Peyer's patch (tissue), 4 donors: Measurements from ENCODE around the gene CLSTN1. TPM values are rescaled to one million over a fixed set of nuclear protein-coding genes. Genes with fewer than 3 reads are reported as not detected.

ENCODE experiments used
- DNase-seq, 3 donors: peaks; one replicate each; pipeline ENCODE4 v3.0.0-alpha.2; 2017 to 2019
- H3K27ac ChIP-seq, 4 donors: fragments of 200-600 bp; sonication (generic); one replicate each; pipeline ENCODE4 v1.5.1; 2016 to 2019
- H3K27me3 ChIP-seq, 2 donors: fragments of 200-600 bp; sonication (generic); one replicate each; pipeline ENCODE4 v1.5.1; 2019
- H3K36me3 ChIP-seq, 3 donors: fragments of 200-600 bp; sonication (generic); one replicate each; pipeline ENCODE4 v1.5.1; 2016 to 2019
- H3K4me1 ChIP-seq, 4 donors: fragments of 200-600 bp; sonication (generic); one replicate each; pipeline ENCODE4 v1.5.1; 2016 to 2019
- H3K4me3 ChIP-seq, 4 donors: fragments of 200-600 bp; sonication (generic); 1 replicate in 3 of 4; 2 replicates in 1 of 4; pipeline ENCODE4 v1.5.1; 2016 to 2019; ENCODE audit warnings: mild to moderate bottlenecking in 1 of 4
- H3K9me3 ChIP-seq, 4 donors: fragments of 200-600 bp; sonication (generic); one replicate each; pipeline ENCODE4 v1.5.1; 2016 to 2019; ENCODE audit warnings: mild to moderate bottlenecking in 1 of 4
- CTCF ChIP-seq, 6 experiments: fragments of 450-650 bp in 4 of 6; fragments of 200-600 bp in 2 of 6; sonication (generic) in 1 of 6; IDR thresholded peaks; one replicate each; pipeline ENCODE4 v1.5.1; 2017 to 2019; ENCODE audit warnings: antibody characterized with exemption in 6 of 6, mild to moderate bottlenecking in 3 of 6, moderate library complexity in 1 of 6
- POLR2A ChIP-seq, 2 donors: fragments of 450-650 bp; IDR thresholded peaks; one replicate each; pipeline ENCODE4 v1.5.1; 2017; ENCODE audit warnings: antibody characterized with exemption in 2 of 2, mild to moderate bottlenecking in 2 of 2, moderate library complexity in 2 of 2
- total RNA-seq, 4 donors: library from RNA; depleted of rRNA; stranded (reverse); fragments of >200 nt; gene quantifications; one replicate each; pipeline ENCODE4 v1.1.0, GENCODE V29; 2016

Gene CLSTN1
- total RNA-seq, 4 donors from 2014 or later, result 47.9 to 107 (median 103) TPM

DNA sequence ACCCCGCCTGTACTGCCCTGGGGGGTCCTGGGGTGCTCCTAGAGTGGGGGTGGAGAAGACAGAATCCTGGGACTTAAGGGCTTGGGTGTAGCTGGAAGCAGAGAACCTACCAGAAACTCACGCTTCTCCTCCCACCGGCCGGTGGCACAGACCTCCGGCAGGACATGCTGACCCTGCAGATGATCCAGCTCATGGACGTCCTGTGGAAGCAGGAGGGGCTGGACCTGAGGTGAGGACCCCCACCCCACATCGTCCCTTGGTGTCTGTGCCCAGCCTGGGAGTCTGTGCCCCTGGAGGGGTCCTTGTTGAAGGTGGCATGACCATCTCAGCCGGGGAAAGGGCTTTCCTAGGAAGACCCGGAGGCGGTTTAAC, 101.4 kb downstream of the CLSTN1 start:
- no peak for DNase-seq
- no peak for TF ChIP-seq POLR2A (IDR thresholded peaks at IDR 0.05)
- TF ChIP-seq CTCF (IDR thresholded peaks at IDR 0.05), result no peak

DNA sequence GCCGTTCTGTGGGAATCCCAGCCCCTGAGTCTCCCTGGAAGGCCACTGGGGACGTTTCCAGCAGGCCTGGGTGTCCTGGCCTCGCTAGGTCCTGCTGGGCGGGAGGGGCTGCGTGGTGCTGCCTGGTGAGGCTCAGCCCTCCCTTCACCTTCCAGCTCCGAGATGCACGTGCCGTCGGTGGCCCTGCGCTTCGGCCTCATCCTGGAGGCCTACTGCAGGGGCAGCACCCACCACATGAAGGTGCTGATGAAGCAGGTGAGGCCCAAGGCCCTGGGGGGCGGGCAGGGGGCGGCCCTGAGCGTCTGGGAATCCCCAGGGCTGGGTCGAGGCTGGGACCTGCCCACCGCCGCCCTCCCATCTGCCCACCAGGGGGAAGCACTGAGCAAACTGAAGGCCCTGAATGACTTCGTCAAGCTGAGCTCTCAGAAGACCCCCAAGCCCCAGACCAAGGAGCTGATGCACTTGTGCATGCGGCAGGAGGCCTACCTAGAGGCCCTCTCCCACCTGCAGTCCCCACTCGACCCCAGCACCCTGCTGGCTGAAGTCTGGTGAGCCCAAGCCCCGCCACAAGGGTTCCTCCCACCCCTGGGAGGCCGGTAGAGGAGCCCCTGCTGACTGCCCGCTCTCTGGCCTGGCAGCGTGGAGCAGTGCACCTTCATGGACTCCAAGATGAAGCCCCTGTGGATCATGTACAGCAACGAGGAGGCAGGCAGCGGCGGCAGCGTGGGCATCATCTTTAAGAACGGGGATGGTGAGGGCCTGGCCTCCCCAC, 102.0 kb downstream of the CLSTN1 start:
- peak; percentile 47 to 83 (median 54) for TF ChIP-seq CTCF (IDR thresholded peaks at IDR 0.05)
- no peak for TF ChIP-seq POLR2A (IDR thresholded peaks at IDR 0.05)
- Histone ChIP-seq H3K9me3 (no peaks in the 10 kb centered on the region), H3K4me3 (no peak overlapping the region), H3K27me3 (no peaks in the 10 kb centered on the region), H3K4me1 (peaks cover 0 to 44% (median 17%) of the 10 kb centered on the region in 4 donors), H3K36me3 (peaks cover 0 to 48% (median 0%) of the 10 kb centered on the region in 3 donors), H3K27ac (peak overlapping the region in 1 of 4 donors; percentile 93)
- DNase-seq, result peak in 2 of 3 donors; percentile 68 to 78

More for the DNA sequence above, 101.4 kb downstream of the CLSTN1 start:
- Histone ChIP-seq H3K9me3 (no peaks in the 10 kb centered on the region), H3K36me3 (peaks cover 0 to 53% (median 0%) of the 10 kb centered on the region in 3 donors), H3K4me3 (no peak overlapping the region), H3K27me3 (no peaks in the 10 kb centered on the region), H3K27ac (peak overlapping the region in 1 of 4 donors; percentile 93), H3K4me1 (peaks cover 0 to 40% (median 16%) of the 10 kb centered on the region in 4 donors)

- H3K27ac ChIP-seq, result peak overlapping the region in 1 of 4 donors; percentile 93
- peaks cover 0 to 52% (median 19%) of the 10 kb centered on the region in 4 donors for H3K4me1 ChIP-seq
- H3K36me3 ChIP-seq, result peaks cover 0 to 42% (median 0%) of the 10 kb centered on the region in 3 donors
- TF ChIP-seq CTCF (IDR thresholded peaks at IDR 0.05) (no peak), POLR2A (IDR thresholded peaks at IDR 0.05) (no peak)
- no peaks in the 10 kb centered on the region for H3K9me3 ChIP-seq
- H3K27me3 ChIP-seq, result no peaks in the 10 kb centered on the region
- no peak overlapping the region for H3K4me3 ChIP-seq
- DNase-seq, result no peak
Measured at GRCh38 chr1:9720785-9721605, 102.8 kb downstream of the CLSTN1 start.

DNA sequence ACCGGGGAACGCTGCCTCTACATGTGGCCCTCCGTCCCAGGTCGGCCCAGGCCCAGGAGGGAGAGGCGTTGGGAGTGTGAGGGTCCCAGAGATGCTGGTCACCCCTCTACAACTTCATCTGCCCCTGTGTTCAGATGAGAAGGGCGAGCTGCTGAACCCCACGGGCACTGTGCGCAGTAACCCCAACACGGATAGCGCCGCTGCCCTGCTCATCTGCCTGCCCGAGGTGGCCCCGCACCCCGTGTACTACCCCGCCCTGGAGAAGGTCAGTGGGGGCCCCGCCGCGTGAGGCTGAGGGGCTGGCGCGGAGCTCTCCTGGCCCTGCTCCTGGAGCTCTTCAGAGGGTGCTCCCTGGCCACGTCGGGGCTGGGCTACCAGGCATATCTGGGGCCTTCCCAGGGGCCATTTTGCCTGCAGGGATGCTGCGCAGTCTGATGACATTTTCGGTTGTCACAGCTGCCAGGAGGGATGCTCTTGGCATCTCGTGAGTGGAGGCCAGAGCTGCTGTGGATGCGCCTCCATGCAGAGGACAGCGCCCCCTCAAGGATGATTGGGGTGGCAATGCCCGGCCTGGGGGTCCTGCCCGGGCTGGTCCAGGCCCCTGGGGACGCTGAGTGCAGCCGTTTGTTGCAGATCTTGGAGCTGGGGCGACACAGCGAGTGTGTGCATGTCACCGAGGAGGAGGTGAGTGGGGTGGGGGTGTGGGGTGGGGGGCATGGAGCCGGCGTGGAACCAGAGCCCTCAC, 103.6 kb downstream of the CLSTN1 start:
- H3K36me3 ChIP-seq, result peaks cover 0 to 42% (median 0%) of the 10 kb centered on the region in 3 donors
- TF ChIP-seq CTCF (IDR thresholded peaks at IDR 0.05) (no peak), POLR2A (IDR thresholded peaks at IDR 0.05) (no peak)
- no peak for DNase-seq

GRCh38 chr1:9718006-9718680, 105.6 kb downstream of the CLSTN1 start:
- peak overlapping the region; percentile 81 to 93 (median 88) for H3K27ac ChIP-seq
- H3K4me1 ChIP-seq, result peaks cover 0 to 63% (median 22%) of the 10 kb centered on the region in 4 donors
- peak overlapping the region; percentile 12 to 50 (median 34) for H3K4me3 ChIP-seq
- no peaks in the 10 kb centered on the region for H3K9me3 ChIP-seq
- no peak for DNase-seq
- no peaks in the 10 kb centered on the region for H3K27me3 ChIP-seq
- TF ChIP-seq CTCF (IDR thresholded peaks at IDR 0.05) (no peak), POLR2A (IDR thresholded peaks at IDR 0.05) (no peak)
- peaks cover 0 to 28% (median 0%) of the 10 kb centered on the region in 3 donors for H3K36me3 ChIP-seq

More for the DNA sequence above, 103.6 kb downstream of the CLSTN1 start:
- H3K4me1 ChIP-seq, result peaks cover 0 to 60% (median 22%) of the 10 kb centered on the region in 4 donors
- no peaks in the 10 kb centered on the region for H3K27me3 ChIP-seq
- no peaks in the 10 kb centered on the region for H3K9me3 ChIP-seq
- peak overlapping the region in 1 of 4 donors; percentile 93 for H3K27ac ChIP-seq
- H3K4me3 ChIP-seq, result no peak overlapping the region
